GM12878 (cell line): ENCODE results near the gene GOT2. TPM values are rescaled to one million over a fixed set of nuclear protein-coding genes. Genes with fewer than 3 reads are reported as not detected.

Experiments used
- ATAC-seq: fragments of 200-7000 bp; cut with Tn5 transposase; 3 replicates; pipeline ENCODE4 v1.9.1; 2020; ENCODE audit warnings: mild to moderate bottlenecking, moderate library complexity
- BruUV-seq: library from RNA; stranded (reverse); fragments of 400-500 nt; replicated peaks from 2 replicates; lab custom pipeline; 2021; lab: Mats Ljungman, UMichigan
- CTCF ChIA-PET: fragments of 300-600 bp; sonication (Branson Sonifier 250); formaldehyde crosslinking; extraction: SDS; loops from one replicate; lab custom pipeline; 2021; ENCODE audit warnings: inconsistent platforms; lab: Yijun Ruan, JAX
- POLR2A ChIA-PET: fragments of 350-600 bp; formaldehyde crosslinking; extraction: SDS; loops from one replicate; lab custom pipeline; 2021; ENCODE audit warnings: inconsistent platforms; lab: Charles Lee
- RAD21 ChIA-PET: fragments of 300-600 bp; sonication (Branson Sonifier 250); formaldehyde crosslinking; loops from one replicate; lab custom pipeline; 2023; ENCODE audit warnings: antibody characterized with exemption; ENCODE audit not compliant: unreplicated experiment; lab: Charles Lee
- SMC1A ChIA-PET: fragments of 300-600 bp; sonication (Branson Sonifier 250); formaldehyde crosslinking; loops from one replicate; lab custom pipeline; 2023; ENCODE audit not compliant: unreplicated experiment, uncharacterized antibody; lab: Charles Lee
- DNase-seq: peaks from one replicate; pipeline ENCODE4 v3.0.0-alpha.2; 2011; ENCODE audit warnings: low read depth, low spot score
- FAIRE-seq: peaks from 3 replicates; lab custom pipeline; 2011; peaks lifted over from hg19 to GRCh38; lab: Jason Lieb, UNC
- H2AFZ ChIP-seq: 2 replicates; pipeline ENCODE4 v1.6.0; 2011; ENCODE audit warnings: low read depth, low read length, control low read depth; ENCODE audit not compliant: control insufficient read depth
- H3K27ac ChIP-seq: 2 replicates; pipeline ENCODE4 v1.5.1; 2011; ENCODE audit warnings: control low read depth; ENCODE audit not compliant: control insufficient read depth, insufficient read depth
- H3K27me3 ChIP-seq, 2 experiments: replicated peaks in 1 of 2; 2 replicates each; pipeline versions ENCODE4 v1.6.0 to v1.6.1; 2011; ENCODE audit warnings: low read length in 1 of 2; ENCODE audit not compliant: control insufficient read depth in 2 of 2, insufficient read depth in 2 of 2
- H3K36me3 ChIP-seq, 2 experiments: 2 replicates each; pipeline ENCODE4 v1.5.1; 2011; ENCODE audit warnings: low read length in 1 of 2; ENCODE audit not compliant: control insufficient read depth in 2 of 2, insufficient read depth in 2 of 2
- H3K4me1 ChIP-seq: 2 replicates; pipeline ENCODE4 v1.6.1; 2011; ENCODE audit warnings: mild to moderate bottlenecking, low read length, moderate library complexity, mixed read lengths; ENCODE audit not compliant: control insufficient read depth, insufficient read depth
- H3K4me2 ChIP-seq: 2 replicates; pipeline ENCODE4 v1.6.0; 2011; ENCODE audit warnings: control low read depth; ENCODE audit not compliant: control insufficient read depth, insufficient read depth
- H3K4me3 ChIP-seq: fragments of 200-600 bp; sonication (generic); 2 replicates; pipeline ENCODE4 v1.5.1; 2016
- H3K79me2 ChIP-seq: 2 replicates; pipeline ENCODE4 v1.6.0; 2011; ENCODE audit warnings: low read length; ENCODE audit not compliant: control insufficient read depth, insufficient read depth
- H3K9ac ChIP-seq: 2 replicates; pipeline ENCODE4 v1.8.0; 2011; ENCODE audit warnings: low read length, control low read depth, mixed read lengths; ENCODE audit not compliant: control insufficient read depth, insufficient read depth
- H3K9me3 ChIP-seq: replicated peaks from 3 replicates; pipeline ENCODE4 v1.5.1; 2011; ENCODE audit warnings: mild to moderate bottlenecking, low read length; ENCODE audit not compliant: control insufficient read depth, insufficient read depth
- H4K20me1 ChIP-seq: 2 replicates; pipeline ENCODE4 v1.6.0; 2011; ENCODE audit not compliant: control insufficient read depth, insufficient read depth
- BRCA1 ChIP-seq: IDR thresholded peaks from 2 replicates; pipeline ENCODE4 v1.6.1; 2011; ENCODE audit warnings: low read depth, low read length, improper control_type of control experiment
- CHD1 ChIP-seq: IDR thresholded peaks from 2 replicates; pipeline ENCODE4 v1.6.1; 2012; ENCODE audit warnings: low read depth, low read length, improper control_type of control experiment
- CHD2 ChIP-seq: IDR thresholded peaks from 2 replicates; pipeline ENCODE4 v1.6.1; 2011; ENCODE audit warnings: low read depth, low read length, improper control_type of control experiment, borderline replicate concordance
- CHD4 ChIP-seq: fragments of 200-600 bp; sonication (generic); IDR thresholded peaks from 2 replicates; pipeline ENCODE4 v1.6.1; 2016; ENCODE audit warnings: mild to moderate bottlenecking
- HDAC2 ChIP-seq: fragments of 200-600 bp; sonication (generic); IDR thresholded peaks from 2 replicates; pipeline ENCODE4 v1.6.1; 2017
- IKZF2 ChIP-seq, 2 experiments: fragments of 450-650 bp; IDR thresholded peaks; 2 replicates each; pipeline ENCODE4 v1.6.1; 2017; ENCODE audit warnings: mild to moderate bottlenecking in 2 of 2, moderate library complexity in 2 of 2
- IRF4 ChIP-seq: IDR thresholded peaks from 2 replicates; pipeline ENCODE4 v1.6.1; 2011; ENCODE audit warnings: low read depth, low read length
- MEF2B ChIP-seq: fragments of 450-650 bp; IDR thresholded peaks from 2 replicates; pipeline ENCODE4 v1.6.1; 2018; ENCODE audit warnings: mild to moderate bottlenecking, moderate library complexity; ENCODE audit not compliant: partially characterized antibody, poor library complexity, severe bottlenecking
- MLLT1 ChIP-seq: fragments of 450-650 bp; IDR thresholded peaks from 2 replicates; pipeline ENCODE4 v1.6.1; 2016; ENCODE audit warnings: mild to moderate bottlenecking
- MYB ChIP-seq: fragments of 150-350 bp; IDR thresholded peaks from 2 replicates; pipeline ENCODE4 v1.6.1; 2014; ENCODE audit warnings: mild to moderate bottlenecking, low read depth, low read length, borderline replicate concordance
- PRDM15 ChIP-seq: fragments of 450-650 bp; formaldehyde crosslinking; IDR thresholded peaks from 2 replicates; pipeline ENCODE4 v1.4.0; 2020; ENCODE audit warnings: mild to moderate bottlenecking, moderate library complexity
- TCF12 ChIP-seq: IDR thresholded peaks from 2 replicates; pipeline ENCODE4 v1.6.1; 2011; ENCODE audit warnings: low read depth, mild to moderate bottlenecking, low read length
- WGBS: methylation state at CpG from one replicate; pipeline ENCODE4 v1.1.6; 2016; ENCODE audit warnings: low lambda C conversion rate; ENCODE audit not compliant: insufficient replicate concordance, insufficient coverage; ENCODE audit errors: missing lambda C conversion rate; 5-methylcytosine and 5-hydroxymethylcytosine counted together
- in situ Hi-C: fragments of 300-500 bp; cut with MboI; formaldehyde crosslinking; loops from 9 replicates; pipeline ENCODE4 v1.14.3; 2018; ENCODE audit warnings: mixed read lengths
- intact Hi-C: fragments of 100-400 bp; cut with micrococcal nuclease; formaldehyde crosslinking; loops from one replicate; pipeline ENCODE4 v1.14.2; 2022; ENCODE audit not compliant: unreplicated experiment
- polyA plus RNA-seq, 11 experiments: library from polyadenylated mRNA; depleted of rRNA in 4 of 11; unstranded in 6 of 11; stranded (reverse) in 5 of 11; fragments of >200 nt; fragmentation: Nextera tagmentation in 4 of 11; fragmentation: Illumina TruSeq in 1 of 11; extraction: Ambion mirVana in 4 of 11; extraction: Trizol in 1 of 11; gene quantifications; 1 replicate in 1 of 11; 2 replicates in 10 of 11; pipeline versions ENCODE4 v1.2.1 to v1.2.3, GENCODE V29; 2011 to 2016; ENCODE audit warnings: inconsistent platforms in 2 of 11, missing spikeins in 2 of 11, low read depth in 1 of 11
- total RNA-seq, 4 experiments: library from RNA; depleted of rRNA in 3 of 4; stranded (reverse); fragments of >200 nt in 3 of 4; fragmentation: Illumina TruSeq in 1 of 4; extraction: Trizol in 1 of 4; gene quantifications; 2 replicates each; pipeline versions ENCODE4 v1.2.1 to v1.2.3, GENCODE V29; 2013 to 2021

Gene GOT2
- total and polyA plus RNA-seq, 10 of the 15 experiments (the other 5 are each of a cell fraction or from before 2014, with no cell fraction given) = 41.7 to 235 (median 83.7) TPM

GRCh38 chr16:58730724-58731370 lies 3.3 kb downstream of the GOT2 start:
- Histone ChIP-seq H2AFZ (no peak overlapping the region), H3K4me3 (peak overlapping the region; percentile 18; the same call in 1 of the 2 replicates), H3K9ac (0 out of 2 replicates have a peak overlapping the region, but pooled peaks have one; percentile 10), H3K36me3 (peaks cover 0 to 10% of the 10 kb centered on the region in 2 experiments; a peak in 1 of 4 replicates), H3K27ac (0 out of 2 replicates have a peak overlapping the region, but pooled peaks have one; percentile 2), H4K20me1 (no peaks in the 10 kb centered on the region), H3K79me2 (peaks cover 67% of the 10 kb centered on the region), H3K4me2 (peak overlapping the region; percentile 64), H3K27me3 (no peaks in the 10 kb centered on the region), H3K9me3 (no peaks in the 10 kb centered on the region), H3K4me1 (peaks cover 7% of the 10 kb centered on the region)
- POLR2A ChIA-PET = no interaction called here
- WGBS = 83% methylated on average over 11 of the region's 11 CpGs
- SMC1A ChIA-PET = interaction anchor here (0.7 kb wide), 1 partner anchor 1041 kb away, joined by 3 read pairs; no protein-coding TSS in a partner anchor
- ATAC-seq (no peak), FAIRE-seq (no peak), DNase-seq (no peak)
- TF ChIP-seq TCF12 = no peak
- TF ChIP-seq CHD1 = no peak
- TF ChIP-seq BRCA1 = no peak
- TF ChIP-seq IKZF2 (IDR thresholded peaks at IDR 0.05) = no peak
- no peak for TF ChIP-seq MYB
- no peak for TF ChIP-seq MLLT1
- TF ChIP-seq HDAC2 = no peak
- no peak for TF ChIP-seq CHD4
- TF ChIP-seq IRF4 = no peak
- TF ChIP-seq CHD2 = no peak
- no peak for TF ChIP-seq PRDM15 (CRISPR knock-in tag)
- no peak for TF ChIP-seq MEF2B
- no TSS peak for BruUV-seq
- intact Hi-C loops = no loop called here
- RAD21 ChIA-PET = interaction anchor here (0.7 kb wide), 1 partner anchor 25 kb away, joined by 3 read pairs; no protein-coding TSS in a partner anchor
- CTCF ChIA-PET = interaction anchor here (1.0 to 2.3 kb wide), 5 partner anchors 15 to 394 kb away, joined by 3 to 11 read pairs (median 4); no protein-coding TSS in a partner anchor
- in situ Hi-C loops = loop anchor here (25.0 kb wide), 1 partner anchor 219 kb away; the partner anchor contains the start of genes NDRG4 and SETD6
